BLaER1 (cell line): ENCODE measurements around the gene ACP3.

Experiments
- H3K27ac ChIP-seq: shearing (Covaris generic); formaldehyde crosslinking; 2 replicates; pipeline ENCODE4 v1.8.1; 2022
- H3K27me3 ChIP-seq: shearing (Covaris generic); formaldehyde crosslinking; 2 replicates; pipeline ENCODE4 v1.8.1; 2022
- H3K36me3 ChIP-seq: shearing (Covaris generic); formaldehyde crosslinking; 2 replicates; pipeline ENCODE4 v1.8.1; 2022
- H3K4me1 ChIP-seq: shearing (Covaris generic); formaldehyde crosslinking; 2 replicates; pipeline ENCODE4 v1.8.1; 2022
- H3K4me2 ChIP-seq: shearing (Covaris generic); formaldehyde crosslinking; 2 replicates; pipeline ENCODE4 v1.8.1; 2022
- H3K4me3 ChIP-seq: shearing (Covaris generic); formaldehyde crosslinking; 2 replicates; pipeline ENCODE4 v1.8.1; 2022
- H3K9ac ChIP-seq: shearing (Covaris generic); formaldehyde crosslinking; 2 replicates; pipeline ENCODE4 v1.8.1; 2022
- H3K9me3 ChIP-seq: shearing (Covaris generic); formaldehyde crosslinking; 2 replicates; pipeline ENCODE4 v1.8.1; 2022
- H4K20me1 ChIP-seq: shearing (Covaris generic); formaldehyde crosslinking; 2 replicates; pipeline ENCODE4 v1.8.1; 2022
- Cebpa-rat ChIP-seq: shearing (Covaris generic); IDR thresholded peaks from 2 replicates; pipeline ENCODE4 v1.8.1; 2022

The ACP3 gene

DNA sequence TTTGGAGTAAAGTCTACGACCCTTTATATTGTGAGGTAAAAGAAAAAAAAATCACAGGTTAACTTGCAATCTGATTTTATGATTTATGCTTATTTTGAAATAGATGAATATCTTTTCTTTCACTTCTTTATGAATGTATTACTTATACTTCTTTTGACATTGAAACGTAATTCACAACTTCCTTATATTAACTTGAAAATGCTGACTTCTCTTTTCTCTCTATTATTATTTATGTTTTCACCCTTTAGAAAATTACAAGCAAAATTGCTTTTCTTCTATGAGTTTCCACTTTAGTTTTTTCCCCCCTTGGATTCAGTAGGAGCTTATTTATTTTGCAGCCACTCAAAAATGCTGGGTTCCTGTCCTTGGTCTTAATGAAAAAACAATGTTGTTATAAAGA is 25.4 kb downstream of the ACP3 start:
- Histone ChIP-seq H3K27me3 (no peaks in the 10 kb centered on the region), H3K36me3 (no peaks in the 10 kb centered on the region), H3K4me1 (no peaks in the 10 kb centered on the region), H4K20me1 (no peaks in the 10 kb centered on the region), H3K9me3 (no peaks in the 10 kb centered on the region), H3K4me3 (no peak overlapping the region), H3K4me2 (no peak overlapping the region), H3K27ac (no peak overlapping the region), H3K9ac (no peak overlapping the region)
- TF ChIP-seq Cebpa-rat = no peak

DNA sequence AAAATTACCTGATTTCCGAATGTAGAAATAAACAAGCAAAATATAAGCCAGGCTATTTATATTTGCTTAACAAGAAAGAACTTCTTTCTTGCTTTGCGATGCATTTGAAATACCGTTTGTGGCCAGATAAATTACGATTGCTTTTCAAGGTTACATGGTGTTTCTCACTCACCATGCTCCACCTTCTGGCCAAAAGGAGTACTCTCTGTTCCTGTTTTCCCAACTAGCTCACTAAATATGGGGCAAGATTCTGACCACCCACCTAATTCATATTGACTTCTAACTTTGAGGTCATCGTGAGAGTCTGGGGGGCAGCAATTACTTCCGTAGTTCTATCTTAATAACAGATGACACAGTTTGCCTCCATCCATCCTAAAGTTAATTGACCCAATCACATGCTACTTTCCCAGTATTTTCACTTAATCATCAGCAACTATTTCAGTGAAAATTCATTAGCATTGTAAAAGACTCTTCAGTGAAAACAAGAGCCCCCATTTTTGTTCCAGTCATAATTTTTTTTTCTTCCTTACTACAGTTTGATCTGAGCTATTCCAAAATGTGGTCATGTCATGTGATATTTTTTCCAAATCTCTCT is 25.9 kb downstream of the ACP3 start:
- Histone ChIP-seq H3K4me2 (no peak overlapping the region), H3K9ac (no peak overlapping the region), H3K36me3 (no peaks in the 10 kb centered on the region), H4K20me1 (no peaks in the 10 kb centered on the region), H3K27ac (no peak overlapping the region), H3K4me1 (no peaks in the 10 kb centered on the region), H3K9me3 (no peaks in the 10 kb centered on the region), H3K4me3 (no peak overlapping the region), H3K27me3 (no peaks in the 10 kb centered on the region)
- TF ChIP-seq Cebpa-rat = no peak

- H3K9ac ChIP-seq = no peak overlapping the region
- no peak for TF ChIP-seq Cebpa-rat
- no peaks in the 10 kb centered on the region for H3K9me3 ChIP-seq
- H3K4me3 ChIP-seq = no peak overlapping the region
- no peak overlapping the region for H3K4me2 ChIP-seq
- no peaks in the 10 kb centered on the region for H3K36me3 ChIP-seq
- no peaks in the 10 kb centered on the region for H3K4me1 ChIP-seq
- H3K27ac ChIP-seq = no peak overlapping the region
- no peaks in the 10 kb centered on the region for H3K27me3 ChIP-seq
- H4K20me1 ChIP-seq = no peaks in the 10 kb centered on the region
Measured at GRCh38 chr3:132344666-132345280, 27.6 kb downstream of the ACP3 start.

GRCh38 chr3:132346841-132347736 is 29.9 kb downstream of the ACP3 start:
- Histone ChIP-seq H3K9me3 (no peaks in the 10 kb centered on the region), H3K27ac (no peak overlapping the region), H3K4me3 (no peak overlapping the region), H4K20me1 (no peaks in the 10 kb centered on the region), H3K36me3 (no peaks in the 10 kb centered on the region), H3K27me3 (no peaks in the 10 kb centered on the region), H3K4me2 (no peak overlapping the region), H3K9ac (no peak overlapping the region), H3K4me1 (no peaks in the 10 kb centered on the region)
- no peak for TF ChIP-seq Cebpa-rat

DNA sequence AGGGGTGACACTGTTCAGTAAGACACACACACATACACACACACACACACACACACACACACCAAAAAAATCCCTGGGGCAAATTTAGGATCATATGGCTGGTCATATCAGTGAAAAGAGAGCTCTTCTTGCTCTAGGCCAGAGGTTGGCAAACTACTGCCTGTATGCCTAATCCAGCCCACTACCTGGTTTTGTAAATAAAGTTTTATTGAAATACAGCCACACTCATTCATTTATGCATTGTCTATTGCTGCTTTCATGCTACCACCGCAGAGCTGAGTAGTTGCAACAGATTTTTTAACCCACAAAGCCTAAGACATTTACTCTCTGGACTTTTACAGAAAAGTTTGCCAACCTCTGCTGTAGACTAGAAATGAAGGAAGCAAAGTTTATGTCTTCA is 30.6 kb downstream of the ACP3 start:
- H3K36me3 ChIP-seq = no peaks in the 10 kb centered on the region
- no peak for TF ChIP-seq Cebpa-rat
- H3K27me3 ChIP-seq = no peaks in the 10 kb centered on the region
- no peak overlapping the region for H3K4me2 ChIP-seq
- H3K9ac ChIP-seq = no peak overlapping the region
- no peaks in the 10 kb centered on the region for H3K9me3 ChIP-seq
- H3K4me3 ChIP-seq = no peak overlapping the region
- H3K27ac ChIP-seq = no peak overlapping the region
- no peaks in the 10 kb centered on the region for H4K20me1 ChIP-seq
- no peaks in the 10 kb centered on the region for H3K4me1 ChIP-seq

DNA sequence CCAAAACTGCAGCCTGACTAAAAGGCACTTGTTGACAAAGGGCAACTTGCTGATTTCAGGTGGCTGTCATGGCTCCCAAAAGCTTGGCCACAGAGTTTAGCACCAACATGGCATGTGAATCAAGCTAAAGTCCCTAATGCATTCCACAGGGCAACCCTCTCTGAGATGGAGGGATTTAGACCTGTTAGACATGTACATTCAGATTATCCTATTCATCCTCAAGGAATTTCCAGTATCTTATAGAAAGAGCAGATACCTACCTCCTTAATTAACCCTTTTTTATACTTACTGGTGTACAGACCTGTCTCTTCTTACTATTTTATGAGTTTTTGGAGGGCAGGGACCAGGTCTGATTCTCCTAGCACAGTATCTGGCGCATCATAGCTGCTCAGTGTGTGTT is 31.3 kb downstream of the ACP3 start:
- H3K36me3 ChIP-seq = no peaks in the 10 kb centered on the region
- no peaks in the 10 kb centered on the region for H3K4me1 ChIP-seq
- no peaks in the 10 kb centered on the region for H4K20me1 ChIP-seq
- no peak overlapping the region for H3K4me3 ChIP-seq
- no peaks in the 10 kb centered on the region for H3K27me3 ChIP-seq
- H3K4me2 ChIP-seq = no peak overlapping the region
- no peak for TF ChIP-seq Cebpa-rat
- no peak overlapping the region for H3K9ac ChIP-seq
- H3K27ac ChIP-seq = no peak overlapping the region
- no peaks in the 10 kb centered on the region for H3K9me3 ChIP-seq

DNA sequence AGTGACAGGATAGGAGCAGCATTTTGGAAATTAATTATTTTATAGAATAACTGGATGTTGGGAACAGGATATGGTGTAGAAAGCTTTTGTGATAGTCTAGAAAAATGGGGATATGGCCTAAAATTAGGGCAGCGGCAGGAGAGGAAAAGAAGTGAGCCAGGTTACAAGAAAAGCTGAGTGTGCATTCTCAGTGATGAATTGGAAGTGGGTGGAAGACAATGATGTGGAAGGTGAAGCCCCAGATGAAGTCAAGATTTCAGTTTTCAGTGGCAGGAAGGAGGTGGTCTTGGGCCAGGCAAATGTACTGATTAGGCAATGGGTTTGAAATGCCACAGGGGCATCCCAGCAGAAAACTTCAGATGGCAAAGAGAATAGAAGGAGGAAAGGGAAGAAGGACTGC is 33.6 kb downstream of the ACP3 start:
- Histone ChIP-seq H3K9ac (no peak overlapping the region), H4K20me1 (no peaks in the 10 kb centered on the region), H3K4me2 (no peak overlapping the region), H3K27me3 (no peaks in the 10 kb centered on the region), H3K4me3 (no peak overlapping the region), H3K9me3 (no peaks in the 10 kb centered on the region), H3K36me3 (no peaks in the 10 kb centered on the region), H3K27ac (no peak overlapping the region), H3K4me1 (no peaks in the 10 kb centered on the region)
- TF ChIP-seq Cebpa-rat = no peak

DNA sequence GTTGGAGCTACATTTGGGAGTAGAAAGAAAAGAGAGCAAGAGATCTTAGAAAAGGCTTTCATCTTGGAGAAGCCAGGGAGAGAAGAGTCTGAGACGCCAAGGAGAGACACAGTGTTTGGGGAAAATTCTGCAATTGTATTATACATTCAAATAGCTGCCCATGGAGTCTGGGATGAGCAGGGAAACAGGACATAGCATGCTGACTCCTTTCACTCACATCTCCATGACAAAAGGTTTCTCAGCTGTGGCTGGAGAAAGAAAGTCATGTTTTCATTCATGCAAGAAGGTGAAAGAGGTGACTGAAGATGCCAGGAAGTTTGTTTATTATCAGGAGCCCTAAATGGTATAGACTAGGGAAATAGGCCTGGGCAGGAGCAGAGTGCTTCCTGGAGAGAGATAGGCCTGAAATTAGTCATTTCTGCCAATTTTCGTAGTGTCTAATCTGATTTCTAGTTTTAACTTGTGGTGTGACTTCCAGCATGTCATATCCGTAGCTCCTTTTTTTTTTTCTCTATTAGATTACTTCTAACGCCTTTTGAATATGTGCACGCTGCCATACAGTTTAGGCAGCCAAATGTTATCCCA is 34.1 kb downstream of the ACP3 start:
- H3K4me3 ChIP-seq = no peak overlapping the region
- H3K9ac ChIP-seq = no peak overlapping the region
- no peaks in the 10 kb centered on the region for H3K9me3 ChIP-seq
- H4K20me1 ChIP-seq = no peaks in the 10 kb centered on the region
- no peak overlapping the region for H3K27ac ChIP-seq
- H3K36me3 ChIP-seq = no peaks in the 10 kb centered on the region
- no peak overlapping the region for H3K4me2 ChIP-seq
- TF ChIP-seq Cebpa-rat = no peak
- no peaks in the 10 kb centered on the region for H3K4me1 ChIP-seq
- H3K27me3 ChIP-seq = no peaks in the 10 kb centered on the region

GRCh38 chr3:132352556-132353143 is 35.4 kb downstream of the ACP3 start:
- Histone ChIP-seq H3K9ac (no peak overlapping the region), H3K4me1 (no peaks in the 10 kb centered on the region), H3K27me3 (no peaks in the 10 kb centered on the region), H3K9me3 (no peaks in the 10 kb centered on the region), H3K36me3 (no peaks in the 10 kb centered on the region), H3K4me3 (no peak overlapping the region), H3K27ac (no peak overlapping the region), H4K20me1 (no peaks in the 10 kb centered on the region), H3K4me2 (no peak overlapping the region)
- no peak for TF ChIP-seq Cebpa-rat
